Ascending aorta (tissue), 2 donors: ENCODE results near the gene CETN1. TPM values are rescaled to one million over a fixed set of nuclear protein-coding genes. Genes with fewer than 3 reads are reported as not detected.

Experiments
- DNase-seq, 2 donors: peaks; one replicate each; pipeline ENCODE4 v3.0.0-alpha.2; 2019; ENCODE audit warnings: low spot score in 2 of 2
- H3K27ac ChIP-seq, 2 donors: fragments of 200-600 bp; sonication (generic); one replicate each; pipeline ENCODE4 v1.5.1; 2016 to 2017; ENCODE audit warnings: mild to moderate bottlenecking in 1 of 2
- H3K27me3 ChIP-seq: fragments of 200-600 bp; sonication (generic); one replicate; pipeline ENCODE4 v1.5.1; 2017
- H3K36me3 ChIP-seq, 2 donors: fragments of 200-600 bp; sonication (generic); one replicate each; pipeline ENCODE4 v1.5.1; 2016
- H3K4me1 ChIP-seq, 2 donors: fragments of 200-600 bp; sonication (generic); one replicate each; pipeline ENCODE4 v1.5.1; 2016 to 2017; ENCODE audit warnings: mild to moderate bottlenecking in 1 of 2
- H3K4me3 ChIP-seq, 2 donors: fragments of 200-600 bp; sonication (generic); one replicate each; pipeline ENCODE4 v1.5.1; 2016 to 2017; ENCODE audit warnings: mild to moderate bottlenecking in 1 of 2
- H3K9me3 ChIP-seq, 2 donors: fragments of 200-600 bp; sonication (generic); one replicate each; pipeline ENCODE4 v1.5.1; 2016
- intact Hi-C: fragments of 100-400 bp; cut with DNase I; formaldehyde crosslinking; loops from one replicate; pipeline ENCODE4 v1.15.1; 2023
- total RNA-seq: library from RNA; depleted of rRNA; stranded (reverse); fragments of >200 nt; gene quantifications from one replicate; pipeline ENCODE4 v1.1.0, GENCODE V29; 2016
- TF ChIP-seq, protein P1 (sequence below), 3 experiments: fragments of 200-600 bp in 2 of 3; fragments of 450-650 bp in 1 of 3; sonication (generic) in 2 of 3; IDR thresholded peaks; one replicate each; pipeline ENCODE4 v1.5.1; 2016 to 2019; ENCODE audit warnings: antibody characterized with exemption in 3 of 3, mild to moderate bottlenecking in 1 of 3, moderate library complexity in 1 of 3

Gene CETN1
- total RNA-seq, 1 donor from 2014 or later = not detected

DNA sequence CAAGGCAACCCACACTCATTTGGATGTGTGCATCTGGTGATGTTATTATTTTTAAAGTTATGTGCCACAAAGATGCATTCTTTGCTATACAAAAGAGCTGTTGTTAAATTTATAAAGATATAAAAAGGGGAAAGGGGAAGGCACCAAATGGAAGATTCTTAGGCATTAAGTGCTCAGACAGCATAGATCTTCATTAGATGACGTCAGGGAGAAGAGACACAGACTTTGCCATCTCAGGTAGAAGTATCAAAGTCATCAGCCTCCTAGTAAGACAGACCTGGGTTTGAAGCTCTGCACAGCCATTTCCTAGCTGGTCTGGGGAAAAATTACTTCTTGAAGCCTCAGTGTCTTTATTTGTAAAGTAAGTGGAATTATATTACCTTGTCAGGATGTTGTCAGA is 15.4 kb downstream of the CETN1 start:
- H3K9me3 ChIP-seq = no peaks in the 10 kb centered on the region
- no peak overlapping the region for H3K27ac ChIP-seq
- H3K27me3 ChIP-seq = no peaks in the 10 kb centered on the region
- H3K4me3 ChIP-seq = no peak overlapping the region
- TF ChIP-seq, protein P1, sequence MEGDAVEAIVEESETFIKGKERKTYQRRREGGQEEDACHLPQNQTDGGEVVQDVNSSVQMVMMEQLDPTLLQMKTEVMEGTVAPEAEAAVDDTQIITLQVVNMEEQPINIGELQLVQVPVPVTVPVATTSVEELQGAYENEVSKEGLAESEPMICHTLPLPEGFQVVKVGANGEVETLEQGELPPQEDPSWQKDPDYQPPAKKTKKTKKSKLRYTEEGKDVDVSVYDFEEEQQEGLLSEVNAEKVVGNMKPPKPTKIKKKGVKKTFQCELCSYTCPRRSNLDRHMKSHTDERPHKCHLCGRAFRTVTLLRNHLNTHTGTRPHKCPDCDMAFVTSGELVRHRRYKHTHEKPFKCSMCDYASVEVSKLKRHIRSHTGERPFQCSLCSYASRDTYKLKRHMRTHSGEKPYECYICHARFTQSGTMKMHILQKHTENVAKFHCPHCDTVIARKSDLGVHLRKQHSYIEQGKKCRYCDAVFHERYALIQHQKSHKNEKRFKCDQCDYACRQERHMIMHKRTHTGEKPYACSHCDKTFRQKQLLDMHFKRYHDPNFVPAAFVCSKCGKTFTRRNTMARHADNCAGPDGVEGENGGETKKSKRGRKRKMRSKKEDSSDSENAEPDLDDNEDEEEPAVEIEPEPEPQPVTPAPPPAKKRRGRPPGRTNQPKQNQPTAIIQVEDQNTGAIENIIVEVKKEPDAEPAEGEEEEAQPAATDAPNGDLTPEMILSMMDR (IDR thresholded peaks at IDR 0.05) = no peak
- no peak for DNase-seq
- no peaks in the 10 kb centered on the region for H3K36me3 ChIP-seq
- intact Hi-C loops = no loop called here
- no peaks in the 10 kb centered on the region for H3K4me1 ChIP-seq

DNA sequence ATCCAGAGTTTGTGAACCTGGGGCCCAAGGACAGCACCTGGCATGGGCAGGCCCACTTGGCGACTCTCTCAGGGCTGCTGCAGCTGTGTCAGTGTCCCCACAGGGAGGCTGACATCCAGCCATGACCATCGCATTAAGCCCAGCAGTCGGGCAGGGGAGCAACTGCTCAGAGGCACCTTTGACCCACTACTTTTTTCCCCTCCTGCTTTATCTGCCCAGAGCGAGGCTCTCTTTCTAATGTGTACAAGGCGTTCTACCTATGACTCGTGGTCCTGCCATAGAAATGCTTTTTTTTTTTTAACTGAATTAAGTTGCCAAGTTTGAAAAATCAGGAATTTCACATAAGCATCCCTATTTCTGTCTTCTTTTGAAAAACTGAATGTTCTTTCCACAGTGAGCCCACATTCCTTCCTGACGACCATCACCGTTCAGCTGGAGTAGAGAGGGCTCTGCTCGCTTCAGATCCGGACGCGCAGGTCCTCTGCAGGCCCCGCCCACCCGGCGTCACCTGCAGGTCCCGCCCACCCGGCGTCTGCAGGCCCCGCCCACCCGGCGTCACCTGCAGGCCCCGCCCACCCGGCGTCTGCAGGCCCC is 16.2 kb downstream of the CETN1 start:
- no peak for DNase-seq
- H3K27ac ChIP-seq = no peak overlapping the region

DNA sequence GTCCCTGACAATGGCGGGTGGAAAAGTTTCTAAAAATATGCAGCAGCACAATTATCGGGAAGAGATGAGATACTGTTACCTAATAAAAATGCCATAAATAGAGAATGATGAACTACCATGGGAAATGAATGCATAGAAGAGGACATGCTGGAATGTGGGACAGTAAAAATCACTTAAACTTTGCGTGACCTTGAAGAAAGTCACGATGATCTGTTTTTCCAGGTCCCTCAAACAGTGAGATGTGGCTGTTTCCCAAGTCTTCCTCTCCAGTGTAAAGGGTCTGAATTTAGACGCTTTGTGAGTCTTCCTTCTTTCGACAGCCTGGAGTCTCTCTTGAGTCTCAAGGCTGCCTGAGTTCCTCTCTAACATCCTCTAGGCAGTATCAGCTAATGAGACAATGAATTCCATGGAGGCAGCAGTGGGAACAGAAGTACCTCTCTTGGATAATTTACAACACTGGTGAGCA is 18.0 kb downstream of the CETN1 start:
- no peaks in the 10 kb centered on the region for H3K36me3 ChIP-seq
- H3K27ac ChIP-seq = no peak overlapping the region
- H3K9me3 ChIP-seq = no peaks in the 10 kb centered on the region
- H3K4me3 ChIP-seq = no peak overlapping the region
- no peaks in the 10 kb centered on the region for H3K27me3 ChIP-seq
- TF ChIP-seq, protein P1 (IDR thresholded peaks at IDR 0.05) = no peak
- DNase-seq = no peak
- H3K4me1 ChIP-seq = no peaks in the 10 kb centered on the region
- intact Hi-C loops = no loop called here

More for the DNA sequence above, 16.2 kb downstream of the CETN1 start:
- Histone ChIP-seq H3K4me1 (no peaks in the 10 kb centered on the region), H3K4me3 (peak overlapping the region in 1 of 2 donors; percentile 23), H3K9me3 (no peaks in the 10 kb centered on the region), H3K27me3 (no peaks in the 10 kb centered on the region), H3K36me3 (no peaks in the 10 kb centered on the region)
- TF ChIP-seq, protein P1 (IDR thresholded peaks at IDR 0.05) = no peak
- intact Hi-C loops = no loop called here

DNA sequence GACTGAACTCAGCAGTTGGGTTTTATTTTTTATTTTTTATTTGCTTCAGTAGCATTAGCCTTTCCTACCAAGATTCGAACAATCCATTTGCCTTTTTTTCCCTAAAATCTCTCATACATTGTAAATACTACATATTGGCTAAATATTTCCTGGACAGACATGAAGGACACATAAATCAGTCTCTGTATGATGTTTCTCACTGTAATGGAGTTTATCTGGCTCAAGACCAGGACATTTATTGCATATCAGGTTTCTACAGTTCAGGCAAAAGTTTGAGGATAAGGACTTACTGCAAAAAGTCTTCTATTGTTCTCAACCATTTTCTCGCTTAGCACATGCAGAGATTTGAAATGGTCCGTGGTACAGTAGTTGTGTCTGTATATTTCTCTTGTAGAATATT is 19.9 kb downstream of the CETN1 start:
- H3K36me3 ChIP-seq = no peaks in the 10 kb centered on the region
- DNase-seq = no peak
- no peaks in the 10 kb centered on the region for H3K4me1 ChIP-seq
- H3K4me3 ChIP-seq = no peak overlapping the region
- no peak overlapping the region for H3K27ac ChIP-seq
- intact Hi-C loops = no loop called here
- H3K27me3 ChIP-seq = no peaks in the 10 kb centered on the region
- TF ChIP-seq, protein P1 (IDR thresholded peaks at IDR 0.05) = no peak
- H3K9me3 ChIP-seq = no peaks in the 10 kb centered on the region

DNA sequence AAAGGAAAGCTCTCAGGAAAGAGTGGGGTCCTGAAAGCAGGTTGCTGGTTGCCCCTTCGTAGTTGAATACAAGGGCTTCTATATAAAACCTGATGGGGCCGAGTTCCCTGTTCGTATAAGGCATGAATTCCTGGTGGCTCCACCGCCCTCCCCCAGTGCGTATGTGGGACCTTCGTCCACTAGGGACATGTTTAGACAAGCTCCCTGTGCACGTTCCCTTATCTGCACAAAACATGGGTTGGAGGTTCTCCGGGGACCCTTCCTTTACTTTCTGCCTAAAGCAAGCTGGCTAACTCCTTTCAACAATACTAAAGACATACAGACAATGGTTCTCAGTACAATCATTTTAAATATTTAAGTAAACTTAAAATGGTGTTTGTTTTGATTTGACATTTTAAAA is 24.6 kb downstream of the CETN1 start:
- no peaks in the 10 kb centered on the region for H3K27me3 ChIP-seq
- intact Hi-C loops = no loop called here
- DNase-seq = no peak
- no peaks in the 10 kb centered on the region for H3K9me3 ChIP-seq
- H3K4me1 ChIP-seq = peaks cover 0 to 3% of the 10 kb centered on the region in 2 donors
- H3K4me3 ChIP-seq = no peak overlapping the region
- H3K27ac ChIP-seq = no peak overlapping the region
- H3K36me3 ChIP-seq = no peaks in the 10 kb centered on the region
- TF ChIP-seq, protein P1 (IDR thresholded peaks at IDR 0.05) = no peak

DNA sequence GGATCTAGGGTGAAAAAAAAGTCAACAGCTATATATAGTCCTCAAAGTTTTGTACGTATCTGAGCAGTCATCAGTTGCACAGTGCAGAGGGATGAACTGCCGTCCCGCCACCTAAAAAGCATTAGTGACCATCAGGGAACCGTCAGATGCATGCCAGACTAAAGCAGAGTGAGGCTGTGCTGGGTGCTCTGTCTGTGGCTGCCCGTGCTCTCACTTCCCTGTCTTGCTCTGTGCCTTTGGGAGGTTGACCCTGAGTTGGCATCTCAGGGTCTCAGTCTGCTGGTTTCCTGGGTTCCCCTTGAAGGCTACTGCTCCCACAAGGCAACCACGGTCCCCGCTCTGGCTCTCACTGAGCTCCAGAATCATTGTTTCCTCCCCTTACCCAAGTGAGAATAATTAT is 27.8 kb downstream of the CETN1 start:
- TF ChIP-seq, protein P1 (IDR thresholded peaks at IDR 0.05) = no peak
- Histone ChIP-seq H3K4me3 (no peak overlapping the region), H3K9me3 (no peaks in the 10 kb centered on the region), H3K27me3 (no peaks in the 10 kb centered on the region), H3K36me3 (no peaks in the 10 kb centered on the region), H3K27ac (no peak overlapping the region), H3K4me1 (peaks cover 0 to 3% of the 10 kb centered on the region in 2 donors)
- intact Hi-C loops = no loop called here
- no peak for DNase-seq
